ENCODE data around the gene ESR1.

ESR1 gene

DNA sequence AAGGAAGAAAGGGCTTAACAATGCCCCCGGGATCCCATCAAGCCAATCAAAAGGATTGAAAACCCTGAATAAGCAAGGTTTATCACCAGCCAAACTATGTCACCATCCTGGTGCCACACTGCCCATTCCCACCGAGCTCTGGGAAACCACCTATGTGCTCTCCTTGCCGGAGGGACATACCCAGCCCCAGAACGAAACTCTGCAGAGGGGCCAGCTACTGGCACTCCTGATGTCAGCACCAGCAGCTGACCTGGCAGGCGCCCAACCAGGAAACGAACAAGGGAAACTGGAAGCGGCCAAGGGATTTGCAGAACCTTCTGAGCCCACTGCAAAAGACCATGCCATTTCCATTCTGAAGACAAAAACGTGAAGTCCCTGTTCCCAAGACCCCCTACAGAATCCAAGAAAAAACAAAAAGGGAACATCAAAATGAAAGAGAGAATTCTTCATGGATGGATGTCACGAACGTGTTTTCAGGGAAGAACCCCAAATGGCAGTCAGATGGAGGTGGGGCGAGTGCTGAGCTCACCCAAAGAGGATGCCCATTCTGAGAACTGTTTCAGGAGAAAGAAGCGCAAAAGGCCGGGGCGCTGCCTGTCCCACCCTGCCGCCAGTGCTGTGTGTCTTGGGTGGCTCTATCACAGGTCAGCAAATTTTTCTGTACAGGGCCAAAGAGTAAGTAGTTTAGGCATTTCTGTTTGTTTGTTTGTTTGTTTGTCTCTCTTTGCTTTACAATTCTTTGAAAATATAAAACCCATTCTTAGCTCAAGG is 305.2 kb downstream of the ESR1 start:
- no CpG with 5 or more reads among the region's 15 CpGs for WGBS (ENCODE audit: extremely low coverage, insufficient coverage, low lambda C conversion rate)
- Histone ChIP-seq H3K79me2 (ENCODE audit: control insufficient read depth, insufficient read depth, low read length) (no peaks in the 10 kb centered on the region), H3K36me3 (ENCODE audit: control insufficient read depth, insufficient read depth, low read length) (no peaks in the 10 kb centered on the region), H3K4me1 (ENCODE audit: control insufficient read depth, low read depth, low read length) (no peaks in the 10 kb centered on the region), H2BK120ac (ENCODE audit: low read depth, low read length) (no peak overlapping the region), H3K79me1 (ENCODE audit: low read length) (no peaks in the 10 kb centered on the region), H3K27me3 (ENCODE audit: insufficient read depth, low read length, poor library complexity) (no peaks in the 10 kb centered on the region), H3K18ac (ENCODE audit: low read length) (no peak overlapping the region), H3K4ac (ENCODE audit: low read depth, low read length) (no peak overlapping the region), H4K8ac (ENCODE audit: low read depth, low read length) (no peak overlapping the region), H2BK5ac (ENCODE audit: low read length) (no peak overlapping the region), H3K9ac (ENCODE audit: low read length) (no peak overlapping the region), H3K27ac (ENCODE audit: low read depth, low read length) (no peak overlapping the region), H3K23ac (ENCODE audit: low read length) (no peak overlapping the region), H3K4me3 (ENCODE audit: low read length) (no peak overlapping the region), H2BK15ac (replicated peaks; ENCODE audit: low read depth) (no peak overlapping the region), H2AK5ac (ENCODE audit: low read length) (no peak overlapping the region), H3K4me2 (ENCODE audit: low read length) (no peak overlapping the region), H4K5ac (ENCODE audit: low read length) (no peak overlapping the region), H3K56ac (ENCODE audit: low read length) (no peak overlapping the region)
- no peak for DNase-seq

- Histone ChIP-seq H3K9ac (ENCODE audit: low read length) (no peak overlapping the region), H4K5ac (ENCODE audit: low read length) (no peak overlapping the region), H3K23ac (ENCODE audit: low read length) (no peak overlapping the region), H3K4me3 (ENCODE audit: low read length) (no peak overlapping the region), H3K4me2 (ENCODE audit: low read length) (no peak overlapping the region), H3K4me1 (ENCODE audit: control insufficient read depth, low read depth, low read length) (no peaks in the 10 kb centered on the region), H4K8ac (ENCODE audit: low read depth, low read length) (no peak overlapping the region), H3K18ac (ENCODE audit: low read length) (no peak overlapping the region), H3K27me3 (ENCODE audit: insufficient read depth, low read length, poor library complexity) (no peaks in the 10 kb centered on the region), H3K79me2 (ENCODE audit: control insufficient read depth, insufficient read depth, low read length) (no peaks in the 10 kb centered on the region), H3K36me3 (ENCODE audit: control insufficient read depth, insufficient read depth, low read length) (no peaks in the 10 kb centered on the region), H2BK15ac (replicated peaks; ENCODE audit: low read depth) (no peak overlapping the region), H2AK5ac (ENCODE audit: low read length) (no peak overlapping the region), H3K27ac (ENCODE audit: low read depth, low read length) (no peak overlapping the region), H3K4ac (ENCODE audit: low read depth, low read length) (no peak overlapping the region), H3K79me1 (ENCODE audit: low read length) (no peaks in the 10 kb centered on the region), H2BK5ac (ENCODE audit: low read length) (no peak overlapping the region), H3K56ac (ENCODE audit: low read length) (no peak overlapping the region), H2BK120ac (ENCODE audit: low read depth, low read length) (no peak overlapping the region)
- no CpG with 5 or more reads among the region's 9 CpGs for WGBS (ENCODE audit: extremely low coverage, insufficient coverage, low lambda C conversion rate)
- no peak for DNase-seq
These were observed 310.0 kb downstream of the ESR1 start for GRCh38 chr6:152117156-152118133.

DNA sequence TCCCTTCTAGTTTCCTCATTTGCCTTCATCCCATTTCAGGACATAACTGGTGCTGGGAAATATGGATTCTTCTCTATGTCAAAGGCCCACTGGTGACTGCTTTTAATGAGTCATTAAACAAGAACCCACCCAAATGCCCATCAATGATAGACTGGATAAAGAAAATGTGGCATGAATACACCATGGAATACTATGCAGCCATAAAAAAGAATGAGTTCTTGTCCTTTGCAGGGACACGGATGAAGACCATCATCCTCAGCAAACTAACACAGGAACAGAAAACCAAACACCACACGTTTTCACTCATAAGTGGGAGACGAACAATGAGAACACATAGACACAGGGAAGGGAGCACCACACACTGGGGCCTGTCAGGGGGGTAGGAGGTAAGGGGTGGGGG is 310.7 kb downstream of the ESR1 start:
- no peak overlapping the region for H3K27ac ChIP-seq (ENCODE audit: low read depth, low read length)
- no peak overlapping the region for H2BK120ac ChIP-seq (ENCODE audit: low read depth, low read length)
- H3K4me1 ChIP-seq (ENCODE audit: control insufficient read depth, low read depth, low read length): no peaks in the 10 kb centered on the region
- no peak overlapping the region for H4K5ac ChIP-seq (ENCODE audit: low read length)
- no peak overlapping the region for H3K4me3 ChIP-seq (ENCODE audit: low read length)
- no peak overlapping the region for H3K4me2 ChIP-seq (ENCODE audit: low read length)
- H2AK5ac ChIP-seq (ENCODE audit: low read length): no peak overlapping the region
- WGBS (ENCODE audit: extremely low coverage, insufficient coverage, low lambda C conversion rate): no CpG with 5 or more reads among the region's 3 CpGs
- H4K8ac ChIP-seq (ENCODE audit: low read depth, low read length): no peak overlapping the region
- DNase-seq: no peak
- no peaks in the 10 kb centered on the region for H3K27me3 ChIP-seq (ENCODE audit: insufficient read depth, low read length, poor library complexity)
- H3K79me2 ChIP-seq (ENCODE audit: control insufficient read depth, insufficient read depth, low read length): no peaks in the 10 kb centered on the region
- no peak overlapping the region for H3K56ac ChIP-seq (ENCODE audit: low read length)
- H3K4ac ChIP-seq (ENCODE audit: low read depth, low read length): no peak overlapping the region
- no peaks in the 10 kb centered on the region for H3K79me1 ChIP-seq (ENCODE audit: low read length)
- H3K36me3 ChIP-seq (ENCODE audit: control insufficient read depth, insufficient read depth, low read length): no peaks in the 10 kb centered on the region
- no peak overlapping the region for H3K18ac ChIP-seq (ENCODE audit: low read length)
- H2BK15ac ChIP-seq (replicated peaks; ENCODE audit: low read depth): no peak overlapping the region
- no peak overlapping the region for H3K9ac ChIP-seq (ENCODE audit: low read length)
- no peak overlapping the region for H2BK5ac ChIP-seq (ENCODE audit: low read length)
- H3K23ac ChIP-seq (ENCODE audit: low read length): no peak overlapping the region

GRCh38 chr6:152118678-152119077 is 311.2 kb downstream of the ESR1 start:
- Histone ChIP-seq H2BK5ac (ENCODE audit: low read length) (no peak overlapping the region), H3K4me1 (ENCODE audit: control insufficient read depth, low read depth, low read length) (no peaks in the 10 kb centered on the region), H3K4me2 (ENCODE audit: low read length) (no peak overlapping the region), H3K79me2 (ENCODE audit: control insufficient read depth, insufficient read depth, low read length) (no peaks in the 10 kb centered on the region), H3K23ac (ENCODE audit: low read length) (no peak overlapping the region), H4K5ac (ENCODE audit: low read length) (no peak overlapping the region), H3K36me3 (ENCODE audit: control insufficient read depth, insufficient read depth, low read length) (no peaks in the 10 kb centered on the region), H3K79me1 (ENCODE audit: low read length) (no peaks in the 10 kb centered on the region), H3K27me3 (ENCODE audit: insufficient read depth, low read length, poor library complexity) (no peaks in the 10 kb centered on the region), H2BK15ac (replicated peaks; ENCODE audit: low read depth) (no peak overlapping the region), H4K8ac (ENCODE audit: low read depth, low read length) (no peak overlapping the region), H2AK5ac (ENCODE audit: low read length) (no peak overlapping the region), H3K9ac (ENCODE audit: low read length) (no peak overlapping the region), H3K4me3 (ENCODE audit: low read length) (no peak overlapping the region), H3K56ac (ENCODE audit: low read length) (no peak overlapping the region), H3K27ac (ENCODE audit: low read depth, low read length) (no peak overlapping the region), H2BK120ac (ENCODE audit: low read depth, low read length) (no peak overlapping the region), H3K4ac (ENCODE audit: low read depth, low read length) (no peak overlapping the region), H3K18ac (ENCODE audit: low read length) (no peak overlapping the region)
- WGBS (ENCODE audit: extremely low coverage, insufficient coverage, low lambda C conversion rate): no CpG with 5 or more reads among the region's 5 CpGs
- no peak for DNase-seq

DNA sequence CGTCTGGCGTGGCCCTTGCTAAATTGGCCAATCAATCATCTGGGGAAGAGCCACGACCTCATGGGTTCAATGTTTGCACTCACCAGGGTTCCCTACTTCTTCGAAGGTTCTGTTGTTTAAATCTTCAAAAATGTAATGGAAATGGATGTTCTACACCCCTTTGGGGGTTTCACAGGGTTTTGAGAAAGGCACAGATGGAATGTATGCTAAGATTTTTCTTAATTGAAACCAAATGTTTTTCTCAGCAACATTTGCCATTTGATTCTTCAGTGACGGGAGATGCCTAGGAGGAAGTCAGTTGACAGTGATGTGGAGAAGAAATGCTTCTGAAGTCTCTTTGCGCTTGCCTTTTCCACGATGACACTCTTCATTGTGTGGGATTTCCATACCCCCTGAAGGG is 312.3 kb downstream of the ESR1 start:
- Histone ChIP-seq H2BK15ac (replicated peaks; ENCODE audit: low read depth) (no peak overlapping the region), H3K4me2 (ENCODE audit: low read length) (no peak overlapping the region), H3K79me1 (ENCODE audit: low read length) (no peaks in the 10 kb centered on the region), H3K23ac (ENCODE audit: low read length) (no peak overlapping the region), H3K4me3 (ENCODE audit: low read length) (no peak overlapping the region), H3K4me1 (ENCODE audit: control insufficient read depth, low read depth, low read length) (no peaks in the 10 kb centered on the region), H2BK5ac (ENCODE audit: low read length) (no peak overlapping the region), H3K27ac (ENCODE audit: low read depth, low read length) (no peak overlapping the region), H3K4ac (ENCODE audit: low read depth, low read length) (no peak overlapping the region), H3K36me3 (ENCODE audit: control insufficient read depth, insufficient read depth, low read length) (no peaks in the 10 kb centered on the region), H3K79me2 (ENCODE audit: control insufficient read depth, insufficient read depth, low read length) (no peaks in the 10 kb centered on the region), H3K18ac (ENCODE audit: low read length) (no peak overlapping the region), H3K27me3 (ENCODE audit: insufficient read depth, low read length, poor library complexity) (no peaks in the 10 kb centered on the region), H3K9ac (ENCODE audit: low read length) (no peak overlapping the region), H2BK120ac (ENCODE audit: low read depth, low read length) (no peak overlapping the region), H3K56ac (ENCODE audit: low read length) (no peak overlapping the region), H4K5ac (ENCODE audit: low read length) (no peak overlapping the region), H2AK5ac (ENCODE audit: low read length) (no peak overlapping the region), H4K8ac (ENCODE audit: low read depth, low read length) (no peak overlapping the region)
- DNase-seq: no peak
- WGBS (ENCODE audit: extremely low coverage, insufficient coverage, low lambda C conversion rate): no CpG with 5 or more reads among the region's 7 CpGs
